A549 (cell line): ENCODE data around the gene SPTB.

Source experiments
- BHLHE40 ChIP-seq: IDR thresholded peaks from 2 replicates; pipeline ENCODE4 v1.6.1; 2012; ENCODE audit warnings: low read depth, low read length, inconsistent platforms
- CEBPB ChIP-seq, 2 experiments: fragments of >200 bp in 1 of 2; sonication (Bioruptor Twin) in 1 of 2; formaldehyde crosslinking in 1 of 2; IDR thresholded peaks; 2 replicates each; pipeline ENCODE4 v1.6.1; 2012 to 2016
- CHD4 ChIP-seq: fragments of 200-600 bp; sonication (generic); IDR thresholded peaks from 2 replicates; pipeline ENCODE4 v1.6.1; 2016; ENCODE audit warnings: antibody characterized with exemption, mild to moderate bottlenecking, borderline replicate concordance
- EHMT2 ChIP-seq: fragments of 200-600 bp; sonication (generic); IDR thresholded peaks from 2 replicates; pipeline ENCODE4 v1.6.1; 2016; ENCODE audit warnings: antibody characterized with exemption, low read depth, mild to moderate bottlenecking, moderate library complexity
- EP300 ChIP-seq, 2 experiments: fragments of >200 bp; sonication (Bioruptor Twin); formaldehyde crosslinking; IDR thresholded peaks; 2 replicates in 1 of 2; 3 replicates in 1 of 2; pipeline ENCODE4 v1.6.1; 2016 to 2017
- JUN ChIP-seq, 2 experiments: fragments of >200 bp; sonication (Bioruptor Twin); formaldehyde crosslinking; IDR thresholded peaks; 2 replicates in 1 of 2; 3 replicates in 1 of 2; pipeline ENCODE4 v1.6.1; 2016 to 2017
- MAFK ChIP-seq: fragments of 450-650 bp; IDR thresholded peaks from 2 replicates; pipeline ENCODE4 v1.6.1; 2014; ENCODE audit not compliant: partially characterized antibody
- POLR2A ChIP-seq: IDR thresholded peaks from 2 replicates; pipeline ENCODE4 v1.6.1; 2012; ENCODE audit warnings: mild to moderate bottlenecking, low read length
- RAD21 ChIP-seq, 2 experiments: fragments of >200 bp in 1 of 2; sonication (Bioruptor Twin) in 1 of 2; formaldehyde crosslinking in 1 of 2; IDR thresholded peaks in 1 of 2; conservative IDR thresholded peaks in 1 of 2; 2 replicates in 1 of 2; 3 replicates in 1 of 2; pipeline ENCODE4 v1.6.1; 2012 to 2018; ENCODE audit warnings: inconsistent platforms in 1 of 2
- REST ChIP-seq: fragments of 200-600 bp; sonication (generic); IDR thresholded peaks from 2 replicates; pipeline ENCODE4 v1.6.1; 2016; ENCODE audit warnings: antibody characterized with exemption, mild to moderate bottlenecking, moderate library complexity
- RFX5 ChIP-seq: fragments of 450-650 bp; IDR thresholded peaks from 2 replicates; pipeline ENCODE4 v1.7.1; 2014; ENCODE audit warnings: antibody characterized with exemption, mild to moderate bottlenecking, moderate library complexity
- TF ChIP-seq, protein P1 (sequence below): fragments of >200 bp; sonication (Bioruptor Twin); formaldehyde crosslinking; IDR thresholded peaks from 3 replicates; pipeline ENCODE4 v1.5.1; 2016
- TF ChIP-seq, protein P2 (sequence below): fragments of 250-450 bp; sonication (Bioruptor Pico); IDR thresholded peaks from 2 replicates; pipeline ENCODE4 v1.5.0; 2020; ENCODE audit warnings: low read depth, mild to moderate bottlenecking, moderate library complexity

- TF ChIP-seq CEBPB (IDR thresholded peaks at IDR 0.05) (no peak), POLR2A (no peak), MAFK (no peak), RAD21 (conservative IDR thresholded peaks at IDR 0.05 in 1 of 2, IDR thresholded peaks at IDR 0.05 in 1 of 2) (no peak), CHD4 (no peak), RFX5 (no peak), REST (no peak), JUN (IDR thresholded peaks at IDR 0.05) (no peak), EP300 (IDR thresholded peaks at IDR 0.05) (no peak), EHMT2 (no peak), BHLHE40 (no peak)
- TF ChIP-seq, protein P1, sequence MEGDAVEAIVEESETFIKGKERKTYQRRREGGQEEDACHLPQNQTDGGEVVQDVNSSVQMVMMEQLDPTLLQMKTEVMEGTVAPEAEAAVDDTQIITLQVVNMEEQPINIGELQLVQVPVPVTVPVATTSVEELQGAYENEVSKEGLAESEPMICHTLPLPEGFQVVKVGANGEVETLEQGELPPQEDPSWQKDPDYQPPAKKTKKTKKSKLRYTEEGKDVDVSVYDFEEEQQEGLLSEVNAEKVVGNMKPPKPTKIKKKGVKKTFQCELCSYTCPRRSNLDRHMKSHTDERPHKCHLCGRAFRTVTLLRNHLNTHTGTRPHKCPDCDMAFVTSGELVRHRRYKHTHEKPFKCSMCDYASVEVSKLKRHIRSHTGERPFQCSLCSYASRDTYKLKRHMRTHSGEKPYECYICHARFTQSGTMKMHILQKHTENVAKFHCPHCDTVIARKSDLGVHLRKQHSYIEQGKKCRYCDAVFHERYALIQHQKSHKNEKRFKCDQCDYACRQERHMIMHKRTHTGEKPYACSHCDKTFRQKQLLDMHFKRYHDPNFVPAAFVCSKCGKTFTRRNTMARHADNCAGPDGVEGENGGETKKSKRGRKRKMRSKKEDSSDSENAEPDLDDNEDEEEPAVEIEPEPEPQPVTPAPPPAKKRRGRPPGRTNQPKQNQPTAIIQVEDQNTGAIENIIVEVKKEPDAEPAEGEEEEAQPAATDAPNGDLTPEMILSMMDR, result no peak
- TF ChIP-seq, protein P2, sequence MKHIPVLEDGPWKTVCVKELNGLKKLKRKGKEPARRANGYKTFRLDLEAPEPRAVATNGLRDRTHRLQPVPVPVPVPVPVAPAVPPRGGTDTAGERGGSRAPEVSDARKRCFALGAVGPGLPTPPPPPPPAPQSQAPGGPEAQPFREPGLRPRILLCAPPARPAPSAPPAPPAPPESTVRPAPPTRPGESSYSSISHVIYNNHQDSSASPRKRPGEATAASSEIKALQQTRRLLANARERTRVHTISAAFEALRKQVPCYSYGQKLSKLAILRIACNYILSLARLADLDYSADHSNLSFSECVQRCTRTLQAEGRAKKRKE (CRISPR knock-in tag), result no peak
Measured at GRCh38 chr14:64817631-64818030, 62.1 kb downstream of the SPTB start.
